Liver (tissue), 3 donors: ENCODE data around the gene ABL2.

ENCODE experiments used
- ATF3 ChIP-seq: IDR thresholded peaks from 2 replicates; pipeline ENCODE4 v1.6.1; 2016; ENCODE audit warnings: antibody characterized with exemption
- CTCF ChIP-seq: fragments of 150-350 bp; IDR thresholded peaks from 2 replicates; pipeline ENCODE4 v1.5.1; 2017; ENCODE audit warnings: improper control_type of control experiment, low read depth, low read length; ENCODE audit not compliant: missing input control
- GABPA ChIP-seq, 2 donors: IDR thresholded peaks in 1 of 2; conservative IDR thresholded peaks in 1 of 2; 2 replicates each; pipeline ENCODE4 v1.6.1; 2016; ENCODE audit warnings: antibody characterized with exemption in 2 of 2, mild to moderate bottlenecking in 1 of 2, moderate library complexity in 1 of 2
- HNF4A ChIP-seq, 2 donors: conservative IDR thresholded peaks; 2 replicates each; pipeline ENCODE4 v1.6.1; 2016; ENCODE audit warnings: antibody characterized with exemption in 2 of 2, mild to moderate bottlenecking in 2 of 2
- JUND ChIP-seq, 2 donors: IDR thresholded peaks; 2 replicates each; pipeline ENCODE4 v1.6.1; 2016; ENCODE audit warnings: antibody characterized with exemption in 2 of 2
- MAX ChIP-seq: IDR thresholded peaks from 2 replicates; pipeline ENCODE4 v1.6.1; 2016; ENCODE audit warnings: antibody characterized with exemption
- RAD21 ChIP-seq, 2 donors: IDR thresholded peaks; 2 replicates each; pipeline ENCODE4 v1.6.1; 2016; ENCODE audit warnings: antibody characterized with exemption in 2 of 2, mild to moderate bottlenecking in 2 of 2
- REST ChIP-seq: IDR thresholded peaks from 2 replicates; pipeline ENCODE4 v1.6.1; 2016; ENCODE audit warnings: antibody characterized with exemption, mild to moderate bottlenecking
- TAF1 ChIP-seq: conservative IDR thresholded peaks from 2 replicates; pipeline ENCODE4 v1.6.1; 2016; ENCODE audit warnings: antibody characterized with exemption, mild to moderate bottlenecking
- YY1 ChIP-seq: IDR thresholded peaks from 2 replicates; pipeline ENCODE4 v1.6.1; 2016; ENCODE audit warnings: antibody characterized with exemption, mild to moderate bottlenecking
- donor health status: healthy.
- donor health status: healthy.

- no peak for TF ChIP-seq CTCF
- no peak for TF ChIP-seq YY1
- no peak for TF ChIP-seq JUND (IDR thresholded peaks at IDR 0.05)
- TF ChIP-seq REST = no peak
- no peak for TF ChIP-seq TAF1
- TF ChIP-seq RAD21 (IDR thresholded peaks at IDR 0.05) = no peak
- TF ChIP-seq ATF3 = no peak
- TF ChIP-seq MAX = no peak
- TF ChIP-seq HNF4A (conservative IDR thresholded peaks at IDR 0.05) = no peak
- TF ChIP-seq GABPA (IDR thresholded peaks at IDR 0.05 in 1 of 2, conservative IDR thresholded peaks at IDR 0.05 in 1 of 2) = no peak
Observed at GRCh38 chr1:179187043-179187442, 42.4 kb downstream of the ABL2 start.
